GM10248 (cell line): Measurements from ENCODE around the gene C12orf57.

Experiments
- CTCF ChIA-PET: fragments of 300-600 bp; sonication (Branson Sonifier 250); formaldehyde crosslinking; extraction: SDS; loops from one replicate; lab custom pipeline; 2021; ENCODE audit warnings: antibody characterized with exemption; lab: Yijun Ruan, JAX
- POLR2A ChIA-PET: fragments of 350-650 bp; sonication (Branson Sonifier 250); formaldehyde crosslinking; extraction: SDS; loops from one replicate; lab custom pipeline; 2020; ENCODE audit warnings: antibody characterized with exemption; lab: Yijun Ruan, JAX
- DNase-seq: peaks from one replicate; pipeline ENCODE4 v3.0.0; 2012; ENCODE audit errors: extremely low spot score
- CTCF ChIP-seq: IDR thresholded peaks from 2 replicates; pipeline ENCODE4 v1.5.1; 2012; ENCODE audit warnings: mild to moderate bottlenecking, low read depth; ENCODE audit errors: extremely low read depth, missing control alignments, control extremely low read depth

Gene C12orf57

GRCh38 chr12:6961695-6962284 lies 18.0 kb downstream of the C12orf57 start:
- CTCF ChIA-PET: interaction anchor here (1.0 to 13.5 kb wide), 10 partner anchors 8 to 146 kb away, joined by 3 to 530 read pairs (median 6); partner anchors contain the start of genes C12orf57, EMG1, LRRC23 and PHB2
- POLR2A ChIA-PET: interaction anchor here (1.1 to 11.3 kb wide), 4 partner anchors 11 to 89 kb away, joined by 3 to 147 read pairs (median 7); partner anchors contain the start of genes C12orf57, PTPN6, RNU7-1 and SPSB2
- TF ChIP-seq CTCF: peak; percentile 47

GRCh38 chr12:6962285-6963015 lies 18.6 kb downstream of the C12orf57 start:
- TF ChIP-seq CTCF: no peak
- CTCF ChIA-PET: interaction anchor here (1.1 to 13.5 kb wide), 5 partner anchors 7 to 94 kb away, joined by 7 to 530 read pairs (median 8); partner anchors contain the start of genes C12orf57, EMG1, LRRC23 and PHB2
- POLR2A ChIA-PET: interaction anchor here (1.1 to 11.3 kb wide), 4 partner anchors 11 to 90 kb away, joined by 3 to 147 read pairs (median 8); partner anchors contain the start of genes C12orf57, PTPN6, RNU7-1 and SPSB2
- no peak for DNase-seq

More at GRCh38 chr12:6961695-6962284, 18.0 kb downstream of the C12orf57 start:
- DNase-seq: peak; percentile 62

GRCh38 chr12:6963016-6963731 lies 19.4 kb downstream of the C12orf57 start:
- no peak for DNase-seq
- POLR2A ChIA-PET: interaction anchor here (0.6 to 11.3 kb wide), 5 partner anchors 12 to 1064 kb away, joined by 3 to 147 read pairs (median 4); partner anchors contain the start of genes C12orf57, PTPN6, RNU7-1 and SPSB2

GRCh38 chr12:6963791-6964413 lies 20.1 kb downstream of the C12orf57 start:
- TF ChIP-seq CTCF: no peak
- DNase-seq: no peak
- ChIA-PET CTCF (interaction anchor here (0.9 to 13.5 kb wide), 14 partner anchors 8 to 149 kb away, joined by 3 to 530 read pairs (median 6); partner anchors contain the start of genes C12orf57, PTPN6, RNU7-1 and SPSB2), POLR2A (interaction anchor here (0.7 to 11.3 kb wide), 3 partner anchors 13 to 1063 kb away, joined by 3 to 147 read pairs (median 8); partner anchors contain the start of genes C12orf57, PTPN6 and RNU7-1)

More at GRCh38 chr12:6963016-6963731, 19.4 kb downstream of the C12orf57 start:
- TF ChIP-seq CTCF: no peak
- CTCF ChIA-PET: interaction anchor here (1.7 to 13.5 kb wide), 6 partner anchors 7 to 95 kb away, joined by 12 to 530 read pairs (median 22); partner anchors contain the start of genes C12orf57, PTPN6, RNU7-1 and TPI1

- ChIA-PET POLR2A (interaction anchor here (0.7 to 11.3 kb wide), 4 partner anchors 13 to 97 kb away, joined by 3 to 147 read pairs (median 6); partner anchors contain the start of genes C12orf57, PTPN6, RNU7-1 and SPSB2), CTCF (interaction anchor here (0.6 to 13.5 kb wide), 29 partner anchors 9 to 272 kb away, joined by 3 to 530 read pairs (median 4); partner anchors contain the start of genes C12orf57, PTPN6, RNU7-1 and SPSB2)
- no peak for TF ChIP-seq CTCF
- DNase-seq: no peak
Measured at GRCh38 chr12:6964605-6965025, 20.8 kb downstream of the C12orf57 start.
